ENCODE results near the gene RPL3.

RPL3 gene

DNA sequence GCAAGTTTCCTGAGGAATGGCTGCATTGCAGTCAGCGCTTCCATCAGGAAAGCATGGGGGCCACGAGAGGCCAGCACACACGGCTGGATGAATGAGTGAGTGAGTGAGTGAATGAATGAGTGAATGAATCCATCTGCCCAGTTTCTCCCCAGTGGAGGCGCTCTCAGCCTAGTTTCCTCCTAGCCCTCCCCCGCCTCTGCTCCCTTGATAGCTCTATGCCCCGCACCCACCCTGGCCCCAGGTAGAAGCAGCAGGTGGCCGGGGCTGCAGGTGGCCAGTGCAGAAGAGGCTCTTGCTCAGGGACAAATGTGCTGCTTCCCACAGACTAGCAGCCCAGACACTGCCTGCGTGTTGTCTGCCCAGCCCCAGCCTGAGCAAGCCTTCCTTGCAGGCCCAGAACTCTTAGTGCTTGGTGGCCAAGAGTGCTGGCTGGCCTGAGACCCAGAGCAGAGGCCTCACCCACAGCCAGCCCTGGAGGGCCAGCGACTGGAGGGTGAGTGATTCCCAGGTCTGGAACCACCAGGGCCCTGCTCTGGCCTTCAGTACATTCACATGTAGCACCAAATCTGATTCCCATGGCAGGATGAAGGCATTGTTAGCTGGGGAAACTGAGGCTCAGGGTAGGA lies 43.5 kb downstream of the RPL3 start:
- Histone ChIP-seq H3K9me3 (ENCODE audit: insufficient read depth, low read depth, low read length) (peaks cover 2% of the 10 kb centered on the region), H2BK12ac (ENCODE audit: low read length) (no peak overlapping the region), H3K4me1 (ENCODE audit: control insufficient read depth in 1 of 2, insufficient read depth in 2 of 2, low read length in 2 of 2) (no peaks in the 10 kb centered on the region), H2AFZ (ENCODE audit: insufficient read depth, low read length, poor library complexity) (no peak overlapping the region), H4K91ac (ENCODE audit: low read depth, low read length) (no peak overlapping the region), H3K79me1 (ENCODE audit: low read length) (no peaks in the 10 kb centered on the region), H3K27me3 (ENCODE audit: insufficient read depth, low read length) (no peaks in the 10 kb centered on the region), H3K9ac (ENCODE audit: low read length) (no peak overlapping the region), H3K4me2 (ENCODE audit: low read length) (no peak overlapping the region), H3K27ac (ENCODE audit: low read depth, low read length) (no peak overlapping the region), H4K12ac (ENCODE audit: low read depth, low read length) (no peak overlapping the region), H3K79me2 (ENCODE audit: control insufficient read depth, insufficient read depth, low read length, poor library complexity) (no peaks in the 10 kb centered on the region), H3K23ac (ENCODE audit: low read length) (no peak overlapping the region), H3K36me3 (ENCODE audit: control insufficient read depth in 1 of 2, insufficient read depth in 2 of 2, low read length in 2 of 2) (no peaks in the 10 kb centered on the region), H2AK5ac (ENCODE audit: low read length) (no peak overlapping the region), H3K4ac (ENCODE audit: low read depth, low read length) (no peak overlapping the region), H4K8ac (ENCODE audit: low read depth, low read length) (no peak overlapping the region), H3K4me3 (ENCODE audit: low read depth, low read length) (no peak overlapping the region), H2BK5ac (ENCODE audit: low read depth, low read length, poor library complexity) (no peak overlapping the region), H3K14ac (ENCODE audit: low read length) (no peak overlapping the region), H3K18ac (ENCODE audit: low read length) (no peak overlapping the region), H2BK120ac (ENCODE audit: insufficient read depth, low read length, poor library complexity) (no peak overlapping the region)
- DNase-seq: peak; percentile 36 to 50
- no CpG with 5 or more reads among the region's 9 CpGs for WGBS (ENCODE audit: extremely low coverage, insufficient coverage, insufficient read length)

GRCh38 chr22:39273950-39274887 lies 45.2 kb downstream of the RPL3 start:
- Histone ChIP-seq H2AFZ (ENCODE audit: insufficient read depth, low read length, poor library complexity) (no peak overlapping the region), H3K79me2 (ENCODE audit: control insufficient read depth, insufficient read depth, low read length, poor library complexity) (no peaks in the 10 kb centered on the region), H4K91ac (ENCODE audit: low read depth, low read length) (no peak overlapping the region), H3K4me1 (ENCODE audit: control insufficient read depth in 1 of 2, insufficient read depth in 2 of 2, low read length in 2 of 2) (peaks cover 0 to 4% of the 10 kb centered on the region in 2 experiments), H3K9me3 (ENCODE audit: insufficient read depth, low read depth, low read length) (peaks cover 2% of the 10 kb centered on the region), H3K27me3 (ENCODE audit: insufficient read depth, low read length) (no peaks in the 10 kb centered on the region), H3K14ac (ENCODE audit: low read length) (no peak overlapping the region), H2AK5ac (ENCODE audit: low read length) (no peak overlapping the region), H3K23ac (ENCODE audit: low read length) (no peak overlapping the region), H3K4ac (ENCODE audit: low read depth, low read length) (no peak overlapping the region), H2BK120ac (ENCODE audit: insufficient read depth, low read length, poor library complexity) (no peak overlapping the region), H3K27ac (ENCODE audit: low read depth, low read length) (no peak overlapping the region), H3K9ac (ENCODE audit: low read length) (no peak overlapping the region), H3K4me2 (ENCODE audit: low read length) (no peak overlapping the region), H2BK5ac (ENCODE audit: low read depth, low read length, poor library complexity) (no peak overlapping the region), H3K36me3 (ENCODE audit: control insufficient read depth in 1 of 2, insufficient read depth in 2 of 2, low read length in 2 of 2) (no peaks in the 10 kb centered on the region), H3K79me1 (ENCODE audit: low read length) (no peaks in the 10 kb centered on the region), H4K8ac (ENCODE audit: low read depth, low read length) (no peak overlapping the region), H3K18ac (ENCODE audit: low read length) (no peak overlapping the region), H4K12ac (ENCODE audit: low read depth, low read length) (no peak overlapping the region), H3K4me3 (ENCODE audit: low read depth, low read length) (no peak overlapping the region), H2BK12ac (ENCODE audit: low read length) (no peak overlapping the region)
- no CpG with 5 or more reads among the region's 17 CpGs for WGBS (ENCODE audit: extremely low coverage, insufficient coverage, insufficient read length)
- DNase-seq: no peak

DNA sequence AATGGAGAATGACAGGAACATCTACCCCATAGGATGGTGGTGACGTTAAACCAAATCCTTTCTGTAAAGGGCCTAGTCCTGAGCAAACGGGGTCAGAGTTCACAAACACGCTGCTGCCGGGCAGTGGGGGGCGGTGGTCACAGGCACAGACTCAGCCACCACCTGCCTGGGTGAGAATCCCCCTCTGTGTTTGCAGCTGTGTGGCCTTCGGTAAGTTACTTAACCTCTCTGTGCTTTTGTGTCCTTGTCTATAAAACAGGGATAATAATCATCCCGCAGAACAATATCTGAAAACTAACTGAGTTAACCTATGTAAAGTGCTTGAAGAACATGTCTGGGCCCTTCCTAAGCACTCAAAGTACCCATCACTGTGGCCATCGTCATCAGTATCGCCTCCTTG lies 48.6 kb downstream of the RPL3 start:
- Histone ChIP-seq H4K12ac (ENCODE audit: low read depth, low read length) (no peak overlapping the region), H2BK12ac (ENCODE audit: low read length) (no peak overlapping the region), H3K36me3 (ENCODE audit: control insufficient read depth in 1 of 2, insufficient read depth in 2 of 2, low read length in 2 of 2) (no peaks in the 10 kb centered on the region), H3K4ac (ENCODE audit: low read depth, low read length) (no peak overlapping the region), H3K23ac (ENCODE audit: low read length) (no peak overlapping the region), H3K4me1 (ENCODE audit: control insufficient read depth in 1 of 2, insufficient read depth in 2 of 2, low read length in 2 of 2) (peaks cover 0 to 4% of the 10 kb centered on the region in 2 experiments), H3K79me2 (ENCODE audit: control insufficient read depth, insufficient read depth, low read length, poor library complexity) (no peaks in the 10 kb centered on the region), H4K8ac (ENCODE audit: low read depth, low read length) (no peak overlapping the region), H2AK5ac (ENCODE audit: low read length) (no peak overlapping the region), H3K14ac (ENCODE audit: low read length) (no peak overlapping the region), H3K18ac (ENCODE audit: low read length) (no peak overlapping the region), H4K91ac (ENCODE audit: low read depth, low read length) (no peak overlapping the region), H2AFZ (ENCODE audit: insufficient read depth, low read length, poor library complexity) (no peak overlapping the region), H2BK5ac (ENCODE audit: low read depth, low read length, poor library complexity) (no peak overlapping the region), H3K79me1 (ENCODE audit: low read length) (no peaks in the 10 kb centered on the region), H3K27me3 (ENCODE audit: insufficient read depth, low read length) (no peaks in the 10 kb centered on the region), H3K9ac (ENCODE audit: low read length) (no peak overlapping the region), H3K4me3 (ENCODE audit: low read depth, low read length) (no peak overlapping the region), H3K9me3 (ENCODE audit: insufficient read depth, low read depth, low read length) (no peaks in the 10 kb centered on the region), H2BK120ac (ENCODE audit: insufficient read depth, low read length, poor library complexity) (no peak overlapping the region), H3K4me2 (ENCODE audit: low read length) (no peak overlapping the region), H3K27ac (ENCODE audit: low read depth, low read length) (no peak overlapping the region)
- no peak for DNase-seq
- no CpG with 5 or more reads among the region's 9 CpGs for WGBS (ENCODE audit: extremely low coverage, insufficient coverage, insufficient read length)

GRCh38 chr22:39270280-39270679 lies 49.1 kb downstream of the RPL3 start:
- Histone ChIP-seq H3K23ac (ENCODE audit: low read length) (no peak overlapping the region), H3K27ac (ENCODE audit: low read depth, low read length) (no peak overlapping the region), H3K4ac (ENCODE audit: low read depth, low read length) (no peak overlapping the region), H2BK120ac (ENCODE audit: insufficient read depth, low read length, poor library complexity) (no peak overlapping the region), H3K4me2 (ENCODE audit: low read length) (no peak overlapping the region), H4K91ac (ENCODE audit: low read depth, low read length) (no peak overlapping the region), H4K8ac (ENCODE audit: low read depth, low read length) (no peak overlapping the region), H3K79me1 (ENCODE audit: low read length) (no peaks in the 10 kb centered on the region), H3K36me3 (ENCODE audit: control insufficient read depth in 1 of 2, insufficient read depth in 2 of 2, low read length in 2 of 2) (no peaks in the 10 kb centered on the region), H2AK5ac (ENCODE audit: low read length) (no peak overlapping the region), H3K9me3 (ENCODE audit: insufficient read depth, low read depth, low read length) (no peaks in the 10 kb centered on the region), H3K4me3 (ENCODE audit: low read depth, low read length) (no peak overlapping the region), H2AFZ (ENCODE audit: insufficient read depth, low read length, poor library complexity) (no peak overlapping the region), H3K9ac (ENCODE audit: low read length) (no peak overlapping the region), H3K79me2 (ENCODE audit: control insufficient read depth, insufficient read depth, low read length, poor library complexity) (no peaks in the 10 kb centered on the region), H2BK12ac (ENCODE audit: low read length) (no peak overlapping the region), H3K4me1 (ENCODE audit: control insufficient read depth in 1 of 2, insufficient read depth in 2 of 2, low read length in 2 of 2) (peaks cover 0 to 4% of the 10 kb centered on the region in 2 experiments), H3K14ac (ENCODE audit: low read length) (no peak overlapping the region), H3K27me3 (ENCODE audit: insufficient read depth, low read length) (no peaks in the 10 kb centered on the region), H3K18ac (ENCODE audit: low read length) (no peak overlapping the region), H4K12ac (ENCODE audit: low read depth, low read length) (no peak overlapping the region), H2BK5ac (ENCODE audit: low read depth, low read length, poor library complexity) (no peak overlapping the region)
- DNase-seq: no peak
- WGBS (ENCODE audit: extremely low coverage, insufficient coverage, insufficient read length): no CpG with 5 or more reads among the region's 5 CpGs

All from trophoblast cell (in vitro differentiated cells and primary cell).